SJSA1 (cell line): ENCODE results near the gene JMJD7. TPM values are rescaled to one million over a fixed set of nuclear protein-coding genes. Genes with fewer than 3 reads are reported as not detected.
A peak's percentile ranks its signal among the peaks of the same experiment; 100 is the strongest.
"Not testable (repeated sequence)": the region's sequence is repeated elsewhere in the genome, so short reads cannot be mapped to it uniquely, and the experiment has no call there.

ENCODE experiments used
- DNase-seq, 2 experiments: peaks; one replicate each; pipeline ENCODE4 v3.0.0-alpha.2; 2015 to 2020; ENCODE audit warnings: low spot score in 2 of 2, low read depth in 1 of 2
- H3K27ac ChIP-seq: fragments of 250-450 bp; sonication (Bioruptor Pico); 2 replicates; pipeline ENCODE4 v1.5.1; 2020; ENCODE audit warnings: mild to moderate bottlenecking, moderate library complexity
- H3K27me3 ChIP-seq: fragments of 250-450 bp; sonication (Bioruptor Pico); replicated peaks from 2 replicates; pipeline ENCODE4 v1.5.1; 2020; ENCODE audit warnings: mild to moderate bottlenecking, moderate library complexity
- H3K36me3 ChIP-seq: fragments of 250-450 bp; sonication (Bioruptor Pico); 2 replicates; pipeline ENCODE4 v1.5.1; 2020; ENCODE audit warnings: mild to moderate bottlenecking
- H3K4me1 ChIP-seq: fragments of 250-450 bp; sonication (Bioruptor Pico); replicated peaks from 2 replicates; pipeline ENCODE4 v1.6.1; 2021; ENCODE audit warnings: mild to moderate bottlenecking
- H3K4me3 ChIP-seq: fragments of 250-450 bp; sonication (Bioruptor Pico); 2 replicates; pipeline ENCODE4 v1.5.1; 2020; ENCODE audit warnings: mild to moderate bottlenecking
- H3K9me3 ChIP-seq: fragments of 250-450 bp; sonication (Bioruptor Pico); replicated peaks from 2 replicates; pipeline ENCODE4 v1.5.1; 2020; ENCODE audit warnings: mild to moderate bottlenecking
- total RNA-seq: library from RNA; depleted of rRNA; stranded (reverse); fragments of >200 nt; shearing (Covaris generic); gene quantifications from 2 replicates; pipeline ENCODE4 v1.2.3, GENCODE V29; 2014

JMJD7 gene
- total RNA-seq, 1 experiment from 2014 or later: 9.4 TPM

GRCh38 chr15:41820791-41821423 lies 7.0 kb upstream of the JMJD7 start:
- Histone ChIP-seq H3K27me3 (no peaks in the 10 kb centered on the region), H3K4me1 (no peaks in the 10 kb centered on the region), H3K9me3 (no peaks in the 10 kb centered on the region), H3K36me3 (peaks cover 54% of the 10 kb centered on the region), H3K4me3 (no peak overlapping the region), H3K27ac (no peak overlapping the region)
- no peak for DNase-seq

- no peak for DNase-seq
- Histone ChIP-seq H3K27me3 (no peaks in the 10 kb centered on the region), H3K4me1 (no peaks in the 10 kb centered on the region), H3K9me3 (no peaks in the 10 kb centered on the region), H3K36me3 (peaks cover 47% of the 10 kb centered on the region), H3K4me3 (no peak overlapping the region), H3K27ac (no peak overlapping the region)
Observed at GRCh38 chr15:41821831-41822230, 6.1 kb upstream of the JMJD7 start.

DNA sequence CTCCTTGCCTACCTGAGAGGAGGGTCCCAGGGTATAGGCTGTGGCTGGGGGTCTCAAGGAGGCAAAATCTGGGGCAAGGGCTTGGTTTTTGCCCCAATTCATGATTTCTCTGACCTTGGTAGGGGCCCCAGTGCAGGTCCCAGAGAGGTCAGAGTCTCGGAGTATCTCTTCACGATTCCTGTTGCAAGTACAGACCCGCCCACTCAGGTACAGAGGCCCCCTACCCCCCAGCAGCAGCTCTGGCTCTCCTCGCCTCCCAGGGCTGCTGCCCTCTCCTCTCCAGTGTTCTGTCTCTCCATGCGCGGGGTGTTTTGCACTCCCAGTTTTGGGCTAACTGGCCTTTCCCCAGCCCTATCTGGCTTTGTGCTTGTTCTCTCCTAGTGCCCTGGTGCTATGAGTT lies 5.4 kb upstream of the JMJD7 start:
- H3K4me3 ChIP-seq: no peak overlapping the region
- no peaks in the 10 kb centered on the region for H3K9me3 ChIP-seq
- H3K4me1 ChIP-seq: peaks cover 3% of the 10 kb centered on the region; the same call in 1 of the 2 replicates
- H3K27ac ChIP-seq: no peak overlapping the region
- no peak for DNase-seq
- H3K36me3 ChIP-seq: peaks cover 42% of the 10 kb centered on the region
- no peaks in the 10 kb centered on the region for H3K27me3 ChIP-seq

DNA sequence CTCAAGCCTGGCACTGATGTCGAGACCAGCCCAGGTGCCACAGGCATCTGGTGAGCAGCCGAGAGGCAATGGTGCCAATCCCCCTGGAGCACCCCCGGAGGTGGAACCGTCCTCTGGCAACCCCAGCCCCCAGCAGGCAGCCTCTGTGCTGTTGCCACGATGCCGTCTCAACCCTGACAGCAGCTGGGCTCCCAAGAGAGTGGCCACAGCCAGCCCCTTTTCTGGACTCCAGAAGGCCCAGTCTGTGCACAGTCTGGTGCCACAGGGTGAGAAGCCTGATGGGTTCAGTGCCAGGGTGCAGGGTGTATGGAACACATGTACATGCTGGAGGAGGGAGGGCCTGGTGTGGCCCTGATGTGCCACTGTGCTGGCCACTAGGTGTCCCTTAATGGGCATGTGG lies 4.9 kb upstream of the JMJD7 start:
- Histone ChIP-seq H3K9me3 (no peaks in the 10 kb centered on the region), H3K4me3 (no peak overlapping the region), H3K27me3 (no peaks in the 10 kb centered on the region), H3K27ac (no peak overlapping the region), H3K36me3 (peaks cover 37% of the 10 kb centered on the region), H3K4me1 (peaks cover 5% of the 10 kb centered on the region; the same call in 1 of the 2 replicates)
- DNase-seq: no peak

DNA sequence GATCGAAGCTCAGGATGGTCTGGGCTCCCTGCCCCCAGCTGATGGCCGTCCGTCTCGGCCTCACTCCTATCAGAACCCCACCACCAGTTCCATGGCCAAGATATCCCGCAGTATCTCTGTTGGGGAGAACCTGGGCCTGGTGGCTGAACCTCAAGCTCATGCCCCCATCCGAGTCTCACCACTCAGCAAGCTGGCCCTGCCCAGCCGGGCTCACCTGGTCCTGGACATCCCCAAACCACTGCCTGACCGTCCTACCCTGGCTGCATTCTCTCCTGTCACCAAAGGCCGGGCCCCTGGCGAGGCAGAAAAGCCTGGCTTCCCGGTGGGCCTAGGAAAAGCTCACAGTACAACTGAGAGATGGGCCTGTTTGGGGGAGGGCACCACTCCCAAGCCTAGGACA lies 4.4 kb upstream of the JMJD7 start:
- Histone ChIP-seq H3K27ac (no peak overlapping the region), H3K36me3 (peaks cover 35% of the 10 kb centered on the region), H3K4me1 (peaks cover 10% of the 10 kb centered on the region), H3K9me3 (no peaks in the 10 kb centered on the region), H3K4me3 (no peak overlapping the region), H3K27me3 (no peaks in the 10 kb centered on the region)
- DNase-seq: no peak

- Histone ChIP-seq H3K4me3 (no peak overlapping the region), H3K27me3 (no peaks in the 10 kb centered on the region), H3K36me3 (peaks cover 28% of the 10 kb centered on the region), H3K27ac (no peak overlapping the region), H3K9me3 (no peaks in the 10 kb centered on the region), H3K4me1 (peaks cover 14% of the 10 kb centered on the region)
- DNase-seq: no peak
Observed at GRCh38 chr15:41824062-41824745, 3.7 kb upstream of the JMJD7 start.

DNA sequence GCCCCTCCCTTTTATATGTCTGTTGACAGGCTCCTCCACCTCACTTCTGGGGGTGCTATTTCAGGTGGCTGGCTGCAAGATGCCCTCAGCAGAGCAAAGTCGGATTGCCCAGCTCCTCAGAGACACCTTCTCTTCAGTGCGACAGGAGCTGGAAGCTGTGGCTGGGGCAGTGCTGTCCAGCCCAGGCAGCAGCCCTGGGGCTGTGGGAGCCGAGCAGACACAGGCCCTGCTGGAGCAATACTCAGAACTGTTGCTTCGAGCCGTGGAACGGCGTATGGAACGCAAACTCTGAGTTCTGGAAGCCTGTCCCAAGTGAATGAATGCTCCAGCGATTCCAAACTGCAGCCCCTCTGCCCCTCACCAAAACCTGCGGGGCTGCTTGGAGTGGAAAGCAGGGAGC lies 2.7 kb upstream of the JMJD7 start:
- peaks cover 29% of the 10 kb centered on the region for H3K36me3 ChIP-seq
- DNase-seq: no peak

GRCh38 chr15:41825572-41826535 lies 2.0 kb upstream of the JMJD7 start:
- H3K36me3 ChIP-seq: peaks cover 35% of the 10 kb centered on the region
- DNase-seq: no peak
- H3K27ac ChIP-seq: no peak overlapping the region
- no peak overlapping the region for H3K4me3 ChIP-seq
- no peaks in the 10 kb centered on the region for H3K9me3 ChIP-seq
- H3K4me1 ChIP-seq: peaks cover 14% of the 10 kb centered on the region
- H3K27me3 ChIP-seq: no peaks in the 10 kb centered on the region

More for the DNA sequence above, 2.7 kb upstream of the JMJD7 start:
- Histone ChIP-seq H3K27me3 (no peaks in the 10 kb centered on the region), H3K4me1 (peaks cover 14% of the 10 kb centered on the region), H3K27ac (no peak overlapping the region), H3K9me3 (no peaks in the 10 kb centered on the region), H3K4me3 (no peak overlapping the region)

GRCh38 chr15:41827290-41827879 lies 507 bp upstream of the JMJD7 start:
- DNase-seq: peak in 1 of 2 experiments; percentile 46

DNA sequence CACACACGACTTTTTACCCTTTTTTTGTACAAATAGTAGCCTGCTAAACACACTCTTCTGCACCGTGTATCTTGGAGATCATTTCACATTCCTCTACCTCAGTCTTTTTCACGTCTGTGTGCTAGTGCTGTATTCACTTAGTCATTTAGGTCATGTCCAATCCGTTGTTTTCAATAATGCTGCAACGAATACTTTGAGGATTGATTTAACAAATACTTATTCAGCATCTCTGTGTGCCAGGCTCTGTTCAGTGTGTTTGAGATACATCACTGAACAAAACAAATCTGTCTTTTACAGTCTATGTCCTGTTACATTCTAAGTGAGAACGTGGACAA lies 882 bp downstream of the JMJD7 start:
- Histone ChIP-seq H3K27me3 (no peaks in the 10 kb centered on the region), H3K27ac (no peak overlapping the region), H3K4me3 (peak overlapping the region; percentile 87), H3K9me3 (no peaks in the 10 kb centered on the region), H3K4me1 (peaks cover 14% of the 10 kb centered on the region), H3K36me3 (peaks cover 25% of the 10 kb centered on the region)
- DNase-seq: no peak

More at GRCh38 chr15:41827290-41827879, 507 bp upstream of the JMJD7 start:
- H3K9me3 ChIP-seq: no peaks in the 10 kb centered on the region
- H3K27ac ChIP-seq: no peak overlapping the region
- peak overlapping the region; percentile 87 for H3K4me3 ChIP-seq
- H3K36me3 ChIP-seq: peaks cover 38% of the 10 kb centered on the region
- peaks cover 14% of the 10 kb centered on the region for H3K4me1 ChIP-seq
- H3K27me3 ChIP-seq: no peaks in the 10 kb centered on the region

DNA sequence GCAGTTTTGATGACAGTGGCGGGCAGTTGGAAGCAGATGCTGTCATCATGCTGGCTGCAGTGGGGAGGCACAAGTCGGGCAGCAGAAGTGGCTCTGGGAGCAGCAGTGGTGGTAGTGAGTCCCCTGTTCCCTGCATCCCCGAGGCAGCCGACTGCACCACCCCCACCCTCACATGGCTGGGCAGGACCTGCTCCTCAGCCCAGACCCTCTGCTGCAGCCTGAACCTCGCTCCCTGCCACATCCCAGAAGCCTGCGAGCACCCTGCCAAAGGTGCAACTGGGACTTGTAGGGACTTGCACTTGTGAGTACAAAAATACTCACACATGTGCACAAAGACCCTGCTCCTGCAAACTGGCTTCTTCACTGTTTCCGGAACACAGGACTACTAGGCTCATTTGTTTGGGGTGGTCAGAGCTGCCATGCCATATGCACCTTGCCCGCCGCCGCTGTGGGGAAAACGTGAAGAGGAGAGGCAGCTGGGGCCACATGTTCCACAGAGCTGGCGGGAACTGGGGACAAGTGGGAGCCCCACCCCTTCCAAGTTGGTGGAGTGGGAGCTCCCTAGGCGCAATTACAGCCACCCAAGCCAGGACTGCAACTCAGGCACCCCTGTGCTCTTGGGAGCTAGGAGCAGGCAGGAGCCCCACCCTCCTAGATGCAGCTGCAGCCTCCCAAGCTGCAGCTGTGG lies 2.2 kb downstream of the JMJD7 start:
- Histone ChIP-seq H3K27me3 (no peaks in the 10 kb centered on the region), H3K4me1 (peaks cover 14% of the 10 kb centered on the region), H3K9me3 (no peaks in the 10 kb centered on the region), H3K36me3 (peaks cover 20% of the 10 kb centered on the region), H3K4me3 (no peak overlapping the region), H3K27ac (no peak overlapping the region)
- DNase-seq: no peak

- H3K27me3 ChIP-seq, DNase-seq: not testable (repeated sequence)
- peaks cover 14% of the 10 kb centered on the region for H3K4me1 ChIP-seq
Observed at GRCh38 chr15:41831291-41831690, 3.4 kb downstream of the JMJD7 start.

DNA sequence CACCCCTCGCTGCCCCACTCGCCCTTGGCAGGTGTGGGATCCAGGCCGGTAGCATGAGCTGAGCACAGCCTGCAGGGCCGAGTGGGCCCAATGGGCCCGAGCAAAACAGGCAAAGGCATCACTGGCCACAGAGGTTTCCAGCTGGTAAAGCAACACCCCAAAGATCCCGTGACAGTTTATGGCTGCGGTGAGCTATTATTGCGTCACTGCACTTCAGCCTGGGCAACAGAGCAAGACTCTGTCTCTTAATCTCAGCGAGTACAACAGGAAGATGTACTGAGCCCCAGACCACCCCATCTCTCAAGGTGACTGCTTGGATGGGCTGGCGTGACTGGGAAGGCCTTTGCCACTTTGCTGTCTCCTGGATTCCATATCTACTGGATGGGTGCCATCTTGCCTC lies 4.3 kb downstream of the JMJD7 start:
- Histone ChIP-seq H3K4me3 (no peak overlapping the region), H3K4me1 (peaks cover 14% of the 10 kb centered on the region), H3K36me3 (peaks cover 23% of the 10 kb centered on the region), H3K27me3 (no peaks in the 10 kb centered on the region), H3K27ac (no peak overlapping the region), H3K9me3 (no peaks in the 10 kb centered on the region)
- DNase-seq: no peak

More at GRCh38 chr15:41831291-41831690, 3.4 kb downstream of the JMJD7 start:
- not testable (repeated sequence) for H3K9me3 ChIP-seq, H3K27ac ChIP-seq, H3K4me3 ChIP-seq
- H3K36me3 ChIP-seq: peaks cover 20% of the 10 kb centered on the region
